ENCODE results near the gene ITGAE.

DNA sequence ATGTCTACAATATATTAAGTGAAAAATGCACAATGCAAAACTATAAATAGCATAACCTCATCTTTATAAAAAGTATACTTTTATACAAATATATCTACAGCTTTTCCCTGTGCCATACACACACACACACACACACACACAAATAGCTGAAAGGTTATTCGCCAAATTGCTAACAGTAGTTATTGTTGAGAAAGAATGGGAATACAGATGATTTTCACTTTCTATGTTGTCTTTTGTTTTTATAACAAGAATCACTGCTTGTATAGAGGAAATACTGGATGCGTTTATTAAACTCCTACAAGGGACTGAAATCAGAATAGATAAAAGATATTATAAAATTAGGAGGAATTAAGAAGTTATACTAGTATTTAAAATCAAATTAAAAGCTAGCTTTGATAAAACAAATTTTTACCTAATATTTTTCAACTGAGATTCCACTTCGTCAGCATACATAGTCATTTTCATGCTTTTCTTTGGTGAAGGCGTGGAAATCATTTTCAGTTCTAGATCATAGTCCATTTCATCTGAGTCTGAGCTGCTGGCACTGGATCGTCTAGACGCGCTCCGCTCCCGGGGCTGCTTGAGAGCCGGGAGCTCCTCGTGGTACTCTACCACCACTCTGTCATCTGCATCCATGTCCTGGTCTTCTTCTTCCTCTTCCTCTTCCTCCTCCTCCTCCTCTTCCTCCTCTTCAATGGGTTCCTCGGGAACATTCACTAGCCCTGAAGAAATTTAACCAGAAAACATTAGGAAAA is 17.0 kb upstream of the ITGAE start:
- TF ChIP-seq, protein P1, sequence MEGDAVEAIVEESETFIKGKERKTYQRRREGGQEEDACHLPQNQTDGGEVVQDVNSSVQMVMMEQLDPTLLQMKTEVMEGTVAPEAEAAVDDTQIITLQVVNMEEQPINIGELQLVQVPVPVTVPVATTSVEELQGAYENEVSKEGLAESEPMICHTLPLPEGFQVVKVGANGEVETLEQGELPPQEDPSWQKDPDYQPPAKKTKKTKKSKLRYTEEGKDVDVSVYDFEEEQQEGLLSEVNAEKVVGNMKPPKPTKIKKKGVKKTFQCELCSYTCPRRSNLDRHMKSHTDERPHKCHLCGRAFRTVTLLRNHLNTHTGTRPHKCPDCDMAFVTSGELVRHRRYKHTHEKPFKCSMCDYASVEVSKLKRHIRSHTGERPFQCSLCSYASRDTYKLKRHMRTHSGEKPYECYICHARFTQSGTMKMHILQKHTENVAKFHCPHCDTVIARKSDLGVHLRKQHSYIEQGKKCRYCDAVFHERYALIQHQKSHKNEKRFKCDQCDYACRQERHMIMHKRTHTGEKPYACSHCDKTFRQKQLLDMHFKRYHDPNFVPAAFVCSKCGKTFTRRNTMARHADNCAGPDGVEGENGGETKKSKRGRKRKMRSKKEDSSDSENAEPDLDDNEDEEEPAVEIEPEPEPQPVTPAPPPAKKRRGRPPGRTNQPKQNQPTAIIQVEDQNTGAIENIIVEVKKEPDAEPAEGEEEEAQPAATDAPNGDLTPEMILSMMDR (IDR thresholded peaks at IDR 0.05): no peak
- TF ChIP-seq POLR2A (IDR thresholded peaks at IDR 0.05): no peak
